Iris pigment epithelial cell (primary cell): ENCODE measurements around the gene TWIST2.

Experiments used
- DNase-seq: peaks from one replicate; pipeline ENCODE4 v3.0.0-alpha.2; 2011; ENCODE audit warnings: low read depth

The TWIST2 gene

DNA sequence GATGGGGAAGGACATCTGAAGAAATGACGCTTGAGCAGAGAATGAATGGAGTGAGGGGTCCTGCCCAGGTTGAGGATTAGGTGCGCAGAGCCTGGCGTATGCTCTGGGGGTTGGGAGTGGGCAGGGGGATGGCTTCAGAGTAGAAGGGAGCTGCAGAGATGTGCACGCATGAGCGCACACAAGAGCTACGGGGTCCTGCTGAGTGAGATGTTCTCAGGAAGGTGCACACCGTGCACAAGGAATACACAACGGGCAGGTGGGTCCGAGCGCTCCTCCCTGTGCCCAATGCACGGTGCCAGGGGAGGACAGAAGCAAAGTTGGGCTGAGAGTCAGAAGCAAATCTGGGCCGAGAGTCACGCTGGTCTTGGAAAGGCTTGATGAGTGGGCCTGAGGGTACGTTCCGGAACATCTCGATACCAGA, 25.5 kb downstream of the TWIST2 start:
- no peak for DNase-seq

DNA sequence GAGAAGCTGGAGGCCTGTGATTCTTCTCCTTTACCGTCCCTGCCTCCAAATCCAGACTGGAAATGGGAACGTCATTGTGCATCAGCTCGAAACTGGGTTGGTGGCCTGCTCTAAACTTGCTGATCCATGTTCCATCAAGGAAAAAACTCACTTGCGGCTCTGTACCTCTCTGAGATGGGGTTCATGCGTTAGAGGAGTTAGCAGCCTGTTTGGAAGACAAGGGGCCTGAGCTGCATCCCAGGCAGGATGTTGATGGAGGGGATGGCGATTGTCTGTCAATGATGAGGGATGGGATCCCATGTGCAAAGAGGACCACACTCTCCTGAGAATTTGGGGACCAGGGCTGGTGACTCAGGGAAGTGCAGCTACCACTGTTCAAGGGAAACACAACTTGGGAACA, 26.0 kb downstream of the TWIST2 start:
- DNase-seq: no peak

DNA sequence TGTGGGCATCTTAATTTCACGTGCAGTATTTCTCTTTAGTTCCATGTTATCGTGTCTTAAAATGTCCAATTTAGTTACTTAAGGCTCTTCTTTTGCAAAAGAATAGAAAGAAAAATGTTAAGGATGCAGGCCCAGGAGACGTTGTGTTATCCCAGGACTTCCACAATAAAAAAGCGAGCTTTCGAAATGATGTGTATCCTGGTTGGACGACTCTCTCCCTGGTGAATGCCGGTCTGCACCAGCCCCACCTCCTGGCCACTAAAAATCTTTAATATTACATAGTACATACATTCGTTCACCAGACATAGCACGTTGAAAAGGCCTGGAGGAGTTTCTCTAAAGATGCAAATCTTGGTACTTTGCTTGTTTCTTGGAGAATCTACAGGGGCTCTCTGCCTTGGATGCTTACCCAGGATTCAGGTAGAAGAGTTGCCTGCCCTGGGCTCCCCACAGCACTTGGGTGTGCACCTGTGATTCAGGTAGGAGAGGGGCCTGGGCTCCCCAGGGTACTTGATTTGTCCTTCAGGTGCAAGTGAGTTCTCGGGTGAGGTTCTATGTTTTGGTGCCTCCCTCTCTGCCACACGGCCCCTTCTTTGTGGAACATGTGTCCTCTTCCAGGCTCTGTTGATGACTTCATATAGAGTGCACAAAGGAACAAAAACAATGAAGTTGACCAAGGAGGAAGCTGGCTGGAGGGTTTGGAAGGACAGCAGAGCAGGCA, 26.6 kb downstream of the TWIST2 start:
- DNase-seq: no peak

DNA sequence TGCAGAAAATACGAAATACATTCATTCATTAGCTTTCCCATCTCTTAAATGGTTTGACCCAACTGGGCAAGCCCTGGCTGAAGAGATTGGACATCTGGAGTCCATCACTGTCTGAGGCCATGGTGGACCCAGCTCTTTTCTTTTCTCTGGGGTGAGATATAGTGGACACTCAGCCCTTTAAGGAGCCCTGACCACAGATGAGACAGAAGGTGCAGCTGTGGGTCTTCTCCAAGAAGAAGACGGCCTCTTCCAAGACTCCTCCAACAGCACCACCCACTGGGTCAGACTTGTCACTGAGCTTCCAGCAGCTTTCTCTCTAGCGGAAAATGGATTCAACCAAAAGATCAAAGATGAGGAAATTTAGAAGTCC, 27.2 kb downstream of the TWIST2 start:
- DNase-seq: peak; percentile 54

DNA sequence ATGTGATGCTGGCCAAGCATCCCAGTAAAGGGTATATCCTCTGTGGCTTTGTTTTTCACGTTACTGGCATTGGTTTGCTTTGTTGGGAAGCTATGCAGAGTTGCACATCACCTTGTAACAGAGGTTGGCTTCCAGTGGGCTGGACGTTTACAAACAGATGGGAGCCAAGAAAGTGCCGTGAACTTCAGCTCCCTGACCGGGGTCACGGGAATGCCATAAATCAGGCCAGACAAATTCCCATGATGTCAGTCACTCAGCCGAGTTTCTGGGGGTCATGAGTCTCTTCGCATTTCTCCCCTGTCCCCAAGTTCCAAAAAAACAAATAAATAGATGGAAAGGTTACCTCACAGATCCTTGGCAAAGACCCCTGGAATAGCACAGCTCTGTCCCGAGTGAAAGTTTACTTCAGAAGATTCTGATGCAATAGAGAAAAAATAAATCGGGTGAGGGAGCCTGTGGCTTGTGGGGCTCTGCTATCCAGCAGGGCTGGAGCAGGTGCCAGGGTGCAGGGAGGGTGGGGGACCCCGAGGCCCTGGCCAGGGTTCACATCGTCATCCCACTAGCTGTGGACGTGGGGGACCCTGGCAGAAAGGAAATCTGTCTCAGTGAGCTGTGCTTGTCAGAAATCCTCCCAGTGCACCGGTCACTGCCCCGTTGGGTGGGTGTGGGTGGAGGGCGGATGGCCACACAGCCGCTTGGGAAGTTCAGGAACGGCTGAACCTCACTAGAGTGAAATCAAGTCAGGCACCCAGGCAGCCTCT, 27.8 kb downstream of the TWIST2 start:
- DNase-seq: peak; percentile 31

DNA sequence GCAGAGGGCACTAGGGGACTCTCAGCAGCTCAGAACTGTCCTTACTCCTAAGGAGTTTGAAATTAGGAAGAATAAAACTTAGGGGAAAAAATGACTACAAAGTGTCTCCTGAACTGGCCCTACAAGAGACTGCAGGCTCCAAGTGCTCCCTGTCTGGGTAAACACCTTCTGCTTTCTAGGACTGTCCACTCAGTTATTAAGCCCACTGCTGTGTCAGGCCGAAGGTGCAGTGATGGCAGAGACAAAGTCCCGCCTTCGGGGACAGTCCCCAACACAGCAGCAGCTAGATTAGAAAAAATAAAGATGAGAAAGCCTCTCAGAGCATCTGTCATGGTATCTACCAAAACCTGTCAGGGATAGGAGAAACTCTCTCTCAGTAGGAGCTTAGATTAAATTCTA, 28.3 kb downstream of the TWIST2 start:
- DNase-seq: no peak

DNA sequence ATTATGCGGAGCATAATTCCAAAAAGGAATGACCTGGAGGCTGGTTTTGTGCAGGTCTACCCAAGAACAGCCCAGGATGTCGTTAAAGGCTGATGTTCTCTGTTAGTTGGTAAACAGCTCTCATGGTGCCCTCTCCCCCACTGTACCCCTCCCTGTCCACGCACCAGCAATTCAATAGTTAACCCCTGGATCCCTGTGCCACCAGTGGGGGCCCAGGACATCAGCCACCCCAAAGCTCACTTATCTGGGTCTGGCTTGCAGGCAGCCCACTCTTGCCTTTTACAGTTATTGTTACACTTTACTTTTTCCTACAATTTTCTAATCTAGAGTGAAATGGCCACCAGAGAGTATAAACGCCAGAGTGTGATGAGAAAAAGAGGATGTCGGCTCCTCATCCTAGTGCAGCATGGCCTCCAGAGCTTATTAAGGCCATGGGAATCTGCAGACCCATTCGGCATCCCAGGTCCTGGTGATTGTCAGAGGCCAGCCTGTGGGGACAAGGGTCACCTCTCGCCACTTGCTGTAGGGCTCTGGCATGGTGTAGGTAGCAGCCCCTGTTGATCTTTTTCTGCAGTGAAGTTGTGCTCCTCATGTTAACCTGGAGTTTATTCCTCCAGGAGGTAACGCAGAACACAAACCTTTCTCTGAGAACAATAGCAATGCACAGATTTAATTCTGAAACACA, 30.3 kb downstream of the TWIST2 start:
- no peak for DNase-seq

DNA sequence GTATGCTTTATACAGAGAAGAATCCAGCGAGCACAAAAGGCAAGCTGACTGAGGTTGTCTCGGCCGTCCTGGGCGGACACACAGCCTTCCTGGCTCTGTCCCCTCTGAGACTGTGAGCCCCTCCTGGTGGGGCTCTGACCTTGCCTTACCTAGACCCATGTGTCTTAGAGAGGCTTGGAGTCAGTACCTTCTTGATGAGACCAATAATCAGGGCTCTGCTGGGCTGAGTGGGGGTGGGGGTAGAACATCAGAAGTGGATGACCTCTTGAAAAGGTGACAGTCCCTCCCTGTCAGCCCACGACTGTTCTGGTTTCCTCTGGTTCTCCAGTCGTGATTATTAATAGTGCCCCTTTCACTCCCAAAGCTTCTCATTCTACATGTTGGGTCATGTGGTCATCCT, 31.2 kb downstream of the TWIST2 start:
- DNase-seq: no peak

DNA sequence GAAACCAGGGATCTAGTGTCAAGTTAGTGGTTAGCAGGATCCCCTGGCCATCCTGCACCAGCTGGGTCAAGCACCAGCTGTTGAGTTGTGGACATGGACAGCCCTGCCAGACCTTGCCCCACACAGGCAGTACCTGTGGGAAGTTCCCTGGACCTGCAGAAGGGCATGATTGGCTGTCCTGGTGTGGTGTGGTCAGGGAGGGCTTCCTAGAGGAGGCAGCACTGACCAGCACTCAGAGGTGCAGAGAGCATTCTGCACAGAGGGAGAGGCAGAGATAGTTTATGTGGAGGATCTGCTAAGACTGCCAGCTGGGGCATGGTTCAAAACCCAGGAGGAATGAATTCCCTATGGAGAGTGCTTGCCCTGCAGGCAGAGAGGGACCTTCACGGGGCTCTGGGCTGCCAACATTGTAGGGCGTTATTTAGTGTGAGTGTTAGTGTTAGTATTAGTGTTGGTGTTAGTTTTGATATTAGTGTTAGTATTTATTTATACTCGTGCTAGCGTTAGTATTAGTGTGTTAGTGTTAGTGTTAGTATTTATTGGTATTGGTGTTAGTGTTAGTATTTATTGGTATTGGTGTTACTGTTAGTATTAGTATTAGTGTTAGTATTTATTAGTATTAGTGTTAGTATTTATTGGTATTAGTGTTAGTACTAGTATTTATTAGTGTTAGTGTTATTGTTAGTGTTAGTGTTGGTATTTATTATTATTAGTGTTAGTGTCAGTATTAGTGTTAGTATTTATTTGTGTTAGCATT, 31.9 kb downstream of the TWIST2 start:
- no peak for DNase-seq

DNA sequence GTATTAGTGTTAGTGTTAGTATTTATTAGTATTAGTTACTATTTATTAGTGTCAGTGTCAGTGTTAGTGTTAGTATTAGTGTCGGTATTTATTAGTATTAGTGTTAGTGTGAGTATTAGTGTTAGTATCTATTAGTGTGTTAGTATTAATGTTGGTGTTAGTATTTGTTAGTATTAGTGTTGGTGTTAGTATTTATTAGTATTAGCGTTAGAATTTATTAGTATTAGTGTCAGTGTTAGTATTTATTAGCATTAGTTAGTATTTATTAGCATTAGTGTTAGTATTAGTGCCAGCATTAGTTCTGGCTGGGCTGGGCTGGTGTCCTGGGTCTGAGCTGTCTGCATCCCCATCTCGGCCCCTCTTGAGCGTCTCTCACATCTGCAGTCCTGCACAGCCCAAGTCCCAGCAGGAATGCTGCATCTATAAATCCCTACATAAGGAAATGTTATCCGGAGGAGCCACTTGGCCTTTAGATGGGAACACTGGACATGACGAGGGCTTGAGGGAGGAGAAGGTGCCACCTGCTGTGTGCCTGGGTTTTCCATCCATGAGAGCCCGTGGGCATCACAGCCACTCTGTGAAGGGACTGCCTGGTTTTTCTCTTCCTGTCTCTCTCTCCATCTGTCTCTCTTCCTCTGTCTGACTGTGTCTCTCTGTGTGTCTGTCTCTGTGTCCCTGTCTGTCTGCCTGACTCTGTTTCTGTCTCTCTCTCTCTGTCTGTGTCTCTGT, 33.6 kb downstream of the TWIST2 start:
- DNase-seq: no peak

DNA sequence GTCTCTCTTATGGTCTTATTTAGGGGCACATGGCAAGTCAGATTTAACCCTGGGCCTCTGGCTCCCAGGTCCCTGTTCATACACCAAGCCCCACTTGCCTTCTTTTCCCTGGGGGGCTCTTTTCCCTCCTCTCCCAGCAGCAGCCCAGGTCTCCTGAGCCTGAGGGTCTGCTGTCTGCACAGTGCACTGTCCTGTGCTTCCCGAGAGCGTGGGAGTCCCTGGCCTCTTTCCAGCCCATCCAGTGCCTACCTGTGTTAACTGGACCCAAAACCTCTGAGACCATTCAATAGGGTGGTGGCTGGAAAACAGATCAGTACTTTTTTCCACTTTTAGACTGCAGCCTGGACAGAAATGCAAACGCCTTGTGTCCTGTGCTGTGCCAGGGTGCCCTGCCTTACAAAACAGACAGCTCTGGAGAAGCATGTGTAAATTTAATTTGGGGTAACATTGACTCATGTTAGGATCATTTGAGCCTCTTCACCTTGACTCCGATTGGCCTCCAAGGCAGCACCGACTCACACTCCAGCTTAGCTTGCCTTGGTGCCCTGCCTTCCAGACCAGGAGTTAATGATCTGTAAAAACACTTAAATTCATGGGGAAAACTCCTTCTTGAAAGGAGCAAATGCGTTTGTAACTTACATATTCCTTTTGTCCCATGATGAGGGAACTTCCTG, 34.3 kb downstream of the TWIST2 start:
- DNase-seq: no peak

DNA sequence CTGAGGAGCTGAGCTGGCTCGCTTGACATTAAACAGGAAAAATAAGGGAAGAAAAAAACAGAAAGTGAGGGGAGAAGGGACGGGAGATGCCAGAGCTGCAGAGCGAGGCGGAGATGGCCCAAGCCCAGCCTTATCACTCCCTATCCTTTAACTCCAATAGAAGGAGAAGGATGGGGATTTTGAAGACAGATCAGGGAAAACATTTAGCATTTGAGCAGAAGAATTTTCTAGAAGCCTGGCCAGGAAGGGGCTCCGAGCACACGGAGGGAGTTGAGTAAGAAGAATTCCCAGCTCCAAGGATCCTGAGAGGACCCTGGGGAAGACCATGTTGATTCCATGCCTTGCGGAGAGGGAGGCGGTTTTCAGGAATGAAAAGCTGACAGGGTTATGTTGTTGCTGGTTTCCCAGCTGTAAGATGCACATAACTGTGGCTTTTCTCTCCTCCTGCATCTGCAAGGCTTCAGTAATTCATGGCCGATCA, 35.6 kb downstream of the TWIST2 start:
- DNase-seq: no peak

DNA sequence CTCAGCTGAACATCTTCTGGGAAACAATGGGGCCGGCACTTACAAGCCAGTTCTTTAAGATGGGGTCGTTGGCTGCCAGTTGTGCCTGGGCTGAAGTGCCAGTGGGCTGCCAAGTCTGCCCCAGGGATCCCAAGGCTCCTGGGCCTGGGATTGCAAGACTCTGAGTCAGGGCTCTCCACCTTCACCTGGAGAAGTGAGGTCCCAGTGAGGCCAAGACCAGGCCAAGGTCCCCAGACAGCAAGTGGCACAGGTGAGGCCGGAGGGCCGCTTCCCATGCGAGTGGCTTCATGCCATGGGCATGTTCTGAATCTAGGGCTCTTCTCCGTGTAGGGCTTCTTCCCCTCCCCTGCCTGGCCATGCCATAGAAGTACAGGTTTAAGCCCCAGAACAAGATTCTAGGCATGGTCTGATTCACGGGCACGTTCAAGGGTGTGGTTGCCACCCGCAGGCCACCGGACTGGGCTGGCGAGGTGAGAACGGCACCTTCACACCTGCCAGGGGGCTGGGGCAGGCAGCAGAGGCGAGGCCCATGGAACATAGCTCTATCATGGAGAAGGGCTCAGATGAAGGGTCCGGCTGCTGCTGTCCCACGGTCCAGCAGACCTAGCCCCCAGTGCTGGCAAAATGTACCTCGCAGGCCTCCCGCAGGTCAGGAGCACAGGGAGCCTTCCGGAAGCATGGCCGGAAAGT, 36.4 kb downstream of the TWIST2 start:
- DNase-seq: no peak

DNA sequence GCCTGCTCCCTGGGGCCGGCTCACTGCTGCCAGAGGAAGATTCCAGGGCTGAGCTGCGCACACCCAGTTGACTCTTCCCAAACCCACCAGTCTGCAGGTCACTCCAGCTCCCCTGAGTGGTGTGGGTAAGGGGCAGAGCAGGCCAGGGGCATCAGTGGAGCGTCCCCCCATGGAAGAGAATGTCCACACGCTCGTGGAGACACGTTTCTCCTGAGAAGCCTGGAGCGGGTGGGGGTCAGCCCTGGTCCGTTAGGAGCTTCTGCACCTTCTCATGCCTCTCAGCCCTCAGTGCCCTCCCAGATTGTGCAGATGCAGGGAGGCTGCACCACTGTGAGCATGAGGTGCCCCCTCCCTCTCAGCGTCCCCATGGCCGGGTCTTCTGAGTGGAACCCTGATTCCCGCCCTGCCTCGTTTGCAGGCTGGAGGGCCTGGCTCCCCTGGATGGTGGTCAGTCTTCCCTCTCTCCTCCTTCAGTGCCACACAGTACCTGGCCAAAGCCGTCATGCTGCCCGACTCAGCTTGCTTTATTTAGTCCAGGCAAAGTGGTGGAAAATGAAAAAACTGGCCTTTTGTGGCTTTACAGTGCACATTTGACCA, 37.0 kb downstream of the TWIST2 start:
- no peak for DNase-seq

DNA sequence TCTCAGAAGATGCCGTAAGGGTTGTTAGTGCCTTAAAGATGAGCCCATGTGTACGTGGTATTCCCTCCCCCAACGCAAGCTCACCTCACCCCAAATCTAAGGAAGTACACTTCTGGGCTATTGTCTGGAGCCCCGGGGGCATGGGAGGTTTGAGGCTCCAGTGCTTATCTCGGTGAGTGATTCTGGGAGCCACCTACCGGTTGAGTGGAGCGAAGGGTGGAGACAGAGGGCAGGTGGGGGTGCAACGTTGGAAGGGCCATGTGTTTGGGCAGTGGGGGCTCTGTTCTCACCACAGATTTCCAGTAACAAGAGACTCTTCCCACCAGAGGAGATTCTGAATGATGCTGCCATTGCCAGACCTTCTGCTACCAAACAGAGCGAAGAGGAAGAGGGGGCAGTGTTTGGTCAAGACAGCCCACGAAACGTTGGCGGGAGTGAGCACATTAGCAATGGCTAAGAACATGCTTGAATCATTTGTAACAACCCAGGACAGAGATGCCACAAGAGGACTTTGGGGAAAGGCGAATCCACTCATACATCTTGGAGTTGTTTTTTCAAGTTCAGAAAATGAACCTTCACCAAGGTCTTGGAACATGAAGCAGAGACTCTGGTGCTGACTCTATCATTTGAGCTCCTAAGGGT, 38.7 kb downstream of the TWIST2 start:
- DNase-seq: no peak

DNA sequence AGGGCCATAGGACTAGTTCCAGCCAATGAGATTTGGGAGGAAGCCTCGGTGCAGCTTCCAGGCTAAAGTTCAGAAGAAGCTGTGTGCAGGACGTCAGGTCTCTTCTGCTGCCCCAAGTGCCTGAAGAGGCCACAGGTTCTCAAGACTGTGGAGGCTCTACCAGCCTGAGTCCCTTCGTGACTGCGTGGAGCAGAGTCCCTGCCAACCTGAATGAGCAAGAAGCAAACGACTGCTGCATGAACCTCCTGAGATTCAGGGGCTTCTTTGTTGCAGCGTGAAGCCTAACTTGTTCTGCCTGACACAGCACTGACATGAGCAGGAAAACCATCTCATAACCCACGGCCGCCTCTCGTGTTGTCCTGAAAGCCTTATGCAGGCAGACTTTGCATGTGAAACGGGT, 39.7 kb downstream of the TWIST2 start:
- DNase-seq: no peak

DNA sequence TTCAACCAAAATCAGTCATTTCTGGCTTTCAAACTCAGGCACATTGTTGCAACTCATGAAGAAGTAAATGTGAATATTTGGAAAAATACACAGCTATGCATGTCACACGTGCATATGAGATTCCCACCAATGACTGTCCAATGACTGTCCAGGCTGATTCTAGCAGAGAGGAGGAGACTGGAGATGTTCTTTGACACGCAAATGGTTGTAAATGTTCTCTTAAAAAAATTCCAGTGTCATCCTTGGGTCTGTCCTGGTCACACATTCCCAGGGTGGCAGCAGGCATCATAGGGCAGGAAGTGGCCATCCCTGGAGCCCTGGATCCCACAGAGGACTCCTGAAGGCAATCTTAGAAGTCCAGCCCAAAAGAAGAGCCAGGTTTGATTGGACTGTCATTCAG, 40.9 kb downstream of the TWIST2 start:
- no peak for DNase-seq

DNA sequence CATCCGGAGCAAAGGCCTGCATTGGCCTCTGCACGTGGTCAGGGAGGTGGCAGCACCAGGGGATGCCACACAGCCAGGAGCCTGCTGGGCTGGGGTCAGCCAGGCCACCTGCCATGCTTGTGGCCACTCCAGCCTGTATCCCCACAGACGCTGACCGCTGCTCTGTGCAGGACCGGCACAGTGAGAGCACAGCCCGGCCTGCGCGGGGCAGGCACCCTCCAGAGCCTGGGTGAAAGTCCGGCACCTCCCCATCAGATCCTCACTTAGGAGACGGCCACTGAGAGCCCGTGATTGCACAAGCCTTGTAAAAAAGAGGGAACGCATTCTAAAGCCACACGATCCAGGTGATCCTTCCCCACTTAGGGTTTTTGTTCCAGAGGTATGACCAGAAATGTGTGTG, 42.2 kb downstream of the TWIST2 start:
- no peak for DNase-seq

DNA sequence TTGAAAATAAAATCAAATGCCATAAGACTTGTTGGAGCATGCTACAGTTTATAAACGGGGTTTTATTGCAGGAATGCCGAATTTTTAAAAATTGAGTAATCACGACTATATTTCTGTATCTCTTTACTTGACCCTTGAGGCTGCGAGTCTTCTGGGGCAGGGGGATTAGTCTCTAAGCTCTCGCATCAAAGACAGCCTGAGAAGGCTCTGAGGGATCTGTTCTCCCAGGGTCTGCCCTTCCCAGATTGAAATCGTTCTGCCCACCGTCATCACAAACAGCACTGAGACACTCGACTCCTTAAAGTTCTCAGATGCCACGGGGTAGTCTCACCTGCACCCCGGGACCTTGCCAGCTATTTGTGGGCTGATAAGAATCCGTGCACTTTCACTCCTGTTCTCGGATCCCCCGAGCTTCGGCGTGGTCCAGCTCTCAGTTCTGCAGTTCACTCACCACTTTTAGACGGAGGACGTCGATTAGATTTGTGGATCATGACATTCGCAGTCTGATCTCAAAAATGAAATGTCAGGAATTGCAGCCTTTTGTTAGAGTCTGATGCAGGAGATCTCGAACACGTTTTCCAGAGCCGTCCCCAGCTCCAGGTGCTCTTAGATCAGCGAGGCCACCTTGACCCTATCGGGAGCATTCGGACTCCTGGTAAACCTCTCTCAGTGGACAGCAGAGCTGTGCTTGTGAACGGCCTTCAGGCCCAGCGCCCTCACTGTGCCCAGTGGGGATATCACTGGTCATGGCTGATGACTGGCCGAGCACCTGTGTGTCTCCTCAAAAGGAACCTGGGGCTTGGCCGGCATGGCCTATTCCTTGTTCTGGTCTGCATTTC, 43.0 kb downstream of the TWIST2 start:
- no peak for DNase-seq
